ENCODE data around the gene UBE4B.

GRCh38 chr1:10078494-10078893, 45.7 kb downstream of the UBE4B start:
- TF ChIP-seq FOXJ3 (CRISPR knock-in tag; IDR thresholded peaks at IDR 0.05; ENCODE audit: borderline replicate concordance): no peak
- no peak for TF ChIP-seq FOXP1 (CRISPR knock-in tag; IDR thresholded peaks at IDR 0.05; ENCODE audit: borderline replicate concordance)
- TF ChIP-seq CTCF (IDR thresholded peaks at IDR 0.05): no peak
- TF ChIP-seq, protein P1, sequence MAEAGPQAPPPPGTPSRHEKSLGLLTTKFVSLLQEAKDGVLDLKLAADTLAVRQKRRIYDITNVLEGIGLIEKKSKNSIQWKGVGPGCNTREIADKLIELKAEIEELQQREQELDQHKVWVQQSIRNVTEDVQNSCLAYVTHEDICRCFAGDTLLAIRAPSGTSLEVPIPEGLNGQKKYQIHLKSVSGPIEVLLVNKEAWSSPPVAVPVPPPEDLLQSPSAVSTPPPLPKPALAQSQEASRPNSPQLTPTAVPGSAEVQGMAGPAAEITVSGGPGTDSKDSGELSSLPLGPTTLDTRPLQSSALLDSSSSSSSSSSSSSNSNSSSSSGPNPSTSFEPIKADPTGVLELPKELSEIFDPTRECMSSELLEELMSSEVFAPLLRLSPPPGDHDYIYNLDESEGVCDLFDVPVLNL (CRISPR knock-in tag; IDR thresholded peaks at IDR 0.05; ENCODE audit: borderline replicate concordance, low read depth): no peak
- no peak for TF ChIP-seq ATF2 (CRISPR knock-in tag; IDR thresholded peaks at IDR 0.05; ENCODE audit: borderline replicate concordance, low read depth)
- TF ChIP-seq CREB1 (CRISPR knock-in tag; IDR thresholded peaks at IDR 0.05): no peak

Measured in WTC11 (cell line).